B cell (primary cell): ENCODE results near the gene KPNA1. TPM values are rescaled to one million over a fixed set of nuclear protein-coding genes. Genes with fewer than 3 reads are reported as not detected.

Experiments used
- ATAC-seq: fragments of 200-7000 bp; cut with Tn5 transposase; one replicate; pipeline ENCODE4 v1.10.0; 2021; ENCODE audit warnings: low read depth, mild to moderate bottlenecking, moderate number of reproducible peaks, moderate library complexity
- CTCF ChIA-PET: fragments of 350-600 bp; sonication (Branson Sonifier 250); formaldehyde crosslinking; loops from one replicate; lab custom pipeline; 2021; ENCODE audit warnings: antibody characterized with exemption, inconsistent platforms; lab: Charles Lee
- POLR2A ChIA-PET: fragments of 350-600 bp; sonication (Branson Sonifier 250); formaldehyde crosslinking; loops from one replicate; lab custom pipeline; 2021; ENCODE audit warnings: antibody characterized with exemption; lab: Charles Lee
- DNase-seq: peaks from one replicate; pipeline ENCODE4 v3.0.0; 2013
- H2AFZ ChIP-seq: 2 replicates; pipeline ENCODE4 v1.6.1; 2012; ENCODE audit warnings: mild to moderate bottlenecking, low read depth, low read length; ENCODE audit not compliant: insufficient read depth, poor library complexity, severe bottlenecking
- H3K27ac ChIP-seq, 2 donors: 1 replicate in 1 of 2; 2 replicates in 1 of 2; pipeline ENCODE4 v1.5.1; 2012 to 2013; ENCODE audit warnings: low read length in 2 of 2, mild to moderate bottlenecking in 2 of 2, moderate library complexity in 1 of 2
- H3K27me3 ChIP-seq, 4 experiments: fragments of 200-600 bp in 1 of 4; sonication (generic) in 1 of 4; replicated peaks in 1 of 4; 1 replicate in 2 of 4; 2 replicates in 2 of 4; pipeline versions ENCODE4 v1.6.1 to v1.7.0; 2013 to 2016; ENCODE audit warnings: low read length in 3 of 4, mild to moderate bottlenecking in 2 of 4, mixed read lengths in 1 of 4, moderate library complexity in 1 of 4; ENCODE audit not compliant: insufficient read depth in 4 of 4, control insufficient read depth in 3 of 4; ENCODE audit errors: control extremely low read depth in 1 of 4
- H3K36me3 ChIP-seq, 2 experiments: replicated peaks in 1 of 2; 1 replicate in 1 of 2; 2 replicates in 1 of 2; pipeline versions ENCODE4 v1.6.1 to v1.7.1; 2013; ENCODE audit warnings: low read length in 1 of 2; ENCODE audit not compliant: insufficient read depth in 2 of 2, control insufficient read depth in 1 of 2; ENCODE audit errors: control extremely low read depth in 1 of 2, extremely low read depth in 1 of 2
- H3K4me1 ChIP-seq, 2 donors: fragments of 200-600 bp in 1 of 2; sonication (generic) in 1 of 2; 1 replicate in 1 of 2; 2 replicates in 1 of 2; pipeline versions ENCODE4 v1.5.1 to v1.6.1; 2013 to 2017; ENCODE audit warnings: low read length in 2 of 2; ENCODE audit not compliant: control insufficient read depth in 2 of 2, insufficient read depth in 2 of 2
- H3K4me2 ChIP-seq: replicated peaks from 2 replicates; pipeline ENCODE3; 2012; ENCODE audit warnings: mild to moderate bottlenecking, low read depth, low read length; ENCODE audit not compliant: poor library complexity, severe bottlenecking
- H3K4me3 ChIP-seq, 5 experiments: fragments of 200-600 bp in 1 of 5; sonication (generic) in 1 of 5; 1 replicate in 3 of 5; 2 replicates in 2 of 5; pipeline versions ENCODE4 v1.5.1 to v1.7.0; 2011 to 2016; ENCODE audit warnings: low read length in 4 of 5, mild to moderate bottlenecking in 4 of 5, low read depth in 2 of 5, control low read depth in 1 of 5, moderate library complexity in 1 of 5; ENCODE audit not compliant: insufficient read depth in 1 of 5; ENCODE audit errors: control extremely low read depth in 1 of 5, extremely low read depth in 1 of 5
- H3K79me2 ChIP-seq: fragments of 200-600 bp; sonication (generic); one replicate; pipeline ENCODE4 v1.6.0; 2016; ENCODE audit warnings: low read length; ENCODE audit not compliant: control insufficient read depth, insufficient read depth
- H3K9ac ChIP-seq: fragments of 200-600 bp; sonication (generic); 2 replicates; pipeline ENCODE4 v1.6.1; 2017; ENCODE audit warnings: mild to moderate bottlenecking, low read length, moderate library complexity
- H3K9me3 ChIP-seq, 3 donors: one replicate each; pipeline versions ENCODE4 v1.6.1 to v1.7.1; 2013; ENCODE audit warnings: low read length in 2 of 3; ENCODE audit not compliant: control insufficient read depth in 2 of 3, insufficient read depth in 1 of 3; ENCODE audit errors: control extremely low read depth in 1 of 3
- H4K20me1 ChIP-seq: 2 replicates; pipeline ENCODE4 v1.6.0; 2012; ENCODE audit warnings: mild to moderate bottlenecking, low read length; ENCODE audit not compliant: insufficient read depth, control insufficient read depth, poor library complexity, severe bottlenecking
- H3K27ac Mint-ChIP-seq: one replicate; pipeline ENCODE4 v1.8.0; 2021; ENCODE audit warnings: mixed read lengths
- H3K27me3 Mint-ChIP-seq: one replicate; pipeline ENCODE4 v1.8.0; 2021; ENCODE audit warnings: mixed read lengths
- H3K4me1 Mint-ChIP-seq: one replicate; pipeline ENCODE4 v1.8.0; 2021; ENCODE audit warnings: mixed read lengths
- H3K4me3 Mint-ChIP-seq: one replicate; pipeline ENCODE4 v1.8.0; 2021; ENCODE audit warnings: mixed read lengths
- H3K9me3 Mint-ChIP-seq: one replicate; pipeline ENCODE4 v1.8.0; 2022; ENCODE audit warnings: mixed read lengths; ENCODE audit not compliant: insufficient read depth
- EZH2 ChIP-seq: IDR thresholded peaks from 2 replicates; pipeline ENCODE4 v1.6.1; 2012; ENCODE audit warnings: borderline replicate concordance, low read depth, mild to moderate bottlenecking, moderate library complexity, low read length; ENCODE audit not compliant: insufficient read depth, poor library complexity, severe bottlenecking
- WGBS: methylation state at CpG from one replicate; pipeline ENCODE4 v1.1.5; 2013; ENCODE audit warnings: missing lambda C conversion rate; ENCODE audit not compliant: insufficient coverage; 5-methylcytosine and 5-hydroxymethylcytosine counted together
- intact Hi-C: fragments of 100-400 bp; cut with micrococcal nuclease; formaldehyde crosslinking; loops from one replicate; pipeline ENCODE4 v1.10.0; 2022
- polyA plus RNA-seq: library from polyadenylated mRNA; depleted of rRNA; stranded (reverse); fragments of >200 nt; gene quantifications from 2 replicates; pipeline ENCODE4 v1.2.3, GENCODE V29; 2012
- total RNA-seq, 2 donors: library from RNA; stranded (reverse); fragments of 120-200 nt in 1 of 2; gene quantifications; 1 replicate in 1 of 2; 2 replicates in 1 of 2; pipeline versions ENCODE4 v1.2.3 to v1.2.4, GENCODE V29; 2013 to 2022
- TF ChIP-seq, protein P1 (sequence below): fragments of 200-600 bp; IDR thresholded peaks from one replicate; pipeline ENCODE4 v1.8.0; 2022; ENCODE audit warnings: antibody characterized with exemption, mild to moderate bottlenecking

Gene KPNA1
- total and polyA plus RNA-seq, 2 donors (not counting 1 experiment from before 2014, with no cell fraction given), result 14.9 to 79.4 TPM

DNA sequence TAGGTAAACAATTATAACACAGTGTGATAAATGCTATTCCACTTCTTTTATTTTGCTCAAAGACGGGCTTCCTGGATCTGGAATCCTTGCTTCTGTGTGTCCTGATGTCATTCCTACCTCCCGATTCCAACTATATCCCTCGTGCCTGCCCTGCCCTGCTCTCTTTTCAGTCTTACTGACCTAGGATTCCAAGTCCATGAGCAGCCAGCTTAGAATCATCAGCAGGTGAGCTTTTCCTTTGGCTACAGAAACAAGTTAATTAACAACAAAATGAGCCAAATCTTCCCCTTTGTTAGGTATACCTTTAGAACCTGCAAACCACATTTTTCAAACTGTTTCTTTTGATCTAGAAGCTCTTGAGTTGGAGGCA lies 21.9 kb upstream of the KPNA1 start:
- Mint-ChIP-seq H3K4me1 (no peaks in the 10 kb centered on the region), H3K4me3 (no peak overlapping the region), H3K9me3 (no peaks in the 10 kb centered on the region), H3K27ac (no peak overlapping the region), H3K27me3 (no peaks in the 10 kb centered on the region)
- intact Hi-C loops, result no loop called here
- Histone ChIP-seq H3K79me2 (no peaks in the 10 kb centered on the region), H3K27me3 (no peaks in the 10 kb centered on the region), H3K9me3 (no peaks in the 10 kb centered on the region), H3K9ac (no peak overlapping the region), H3K4me1 (no peaks in the 10 kb centered on the region), H4K20me1 (no peaks in the 10 kb centered on the region), H3K36me3 (peaks cover 32 to 87% of the 10 kb centered on the region in 2 experiments), H3K4me2 (no peak overlapping the region), H2AFZ (no peak overlapping the region), H3K27ac (no peak overlapping the region), H3K4me3 (no peak overlapping the region)
- POLR2A ChIA-PET, result no interaction called here
- TF ChIP-seq EZH2, result no peak
- TF ChIP-seq, protein P1, sequence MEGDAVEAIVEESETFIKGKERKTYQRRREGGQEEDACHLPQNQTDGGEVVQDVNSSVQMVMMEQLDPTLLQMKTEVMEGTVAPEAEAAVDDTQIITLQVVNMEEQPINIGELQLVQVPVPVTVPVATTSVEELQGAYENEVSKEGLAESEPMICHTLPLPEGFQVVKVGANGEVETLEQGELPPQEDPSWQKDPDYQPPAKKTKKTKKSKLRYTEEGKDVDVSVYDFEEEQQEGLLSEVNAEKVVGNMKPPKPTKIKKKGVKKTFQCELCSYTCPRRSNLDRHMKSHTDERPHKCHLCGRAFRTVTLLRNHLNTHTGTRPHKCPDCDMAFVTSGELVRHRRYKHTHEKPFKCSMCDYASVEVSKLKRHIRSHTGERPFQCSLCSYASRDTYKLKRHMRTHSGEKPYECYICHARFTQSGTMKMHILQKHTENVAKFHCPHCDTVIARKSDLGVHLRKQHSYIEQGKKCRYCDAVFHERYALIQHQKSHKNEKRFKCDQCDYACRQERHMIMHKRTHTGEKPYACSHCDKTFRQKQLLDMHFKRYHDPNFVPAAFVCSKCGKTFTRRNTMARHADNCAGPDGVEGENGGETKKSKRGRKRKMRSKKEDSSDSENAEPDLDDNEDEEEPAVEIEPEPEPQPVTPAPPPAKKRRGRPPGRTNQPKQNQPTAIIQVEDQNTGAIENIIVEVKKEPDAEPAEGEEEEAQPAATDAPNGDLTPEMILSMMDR, result no peak
- ATAC-seq, result no peak
- WGBS, result 93% methylated on average over 3 of the region's 3 CpGs
- no peak for DNase-seq
- CTCF ChIA-PET, result no interaction called here

DNA sequence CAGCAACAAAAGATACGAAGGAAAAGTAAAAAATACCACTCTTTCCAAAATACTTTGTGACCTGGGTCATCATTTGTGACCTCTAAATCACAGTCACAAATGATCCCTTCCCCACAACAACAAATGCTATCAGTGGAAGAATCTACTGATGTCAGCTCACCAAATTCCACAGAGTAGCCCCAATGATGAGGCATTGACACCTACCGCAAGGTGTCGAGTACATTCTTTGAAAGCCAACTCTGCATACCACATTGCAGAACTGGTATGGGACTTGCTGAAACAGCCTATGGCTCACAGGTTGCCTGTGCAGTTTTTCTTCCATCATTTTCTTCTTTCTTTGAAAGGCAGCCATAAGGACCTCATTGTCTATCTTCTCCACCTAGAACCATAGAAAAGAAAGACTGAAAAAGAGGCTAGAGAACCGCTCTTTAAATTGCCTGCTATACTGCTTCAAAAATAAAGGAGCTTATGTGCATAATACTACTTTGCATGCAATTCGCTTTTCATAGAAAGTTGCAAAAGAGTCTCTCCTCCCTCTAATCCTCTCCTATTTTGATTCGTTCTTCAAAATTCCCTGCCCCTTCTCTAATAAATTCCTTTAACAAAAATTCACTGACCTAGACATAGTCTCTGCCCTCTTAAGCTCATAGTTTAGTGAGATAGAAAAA lies 21.4 kb upstream of the KPNA1 start:
- H3K27ac Mint-ChIP-seq, result no peak overlapping the region
- Histone ChIP-seq H3K4me3 (no peak overlapping the region), H3K9me3 (no peaks in the 10 kb centered on the region), H2AFZ (no peak overlapping the region), H3K4me1 (no peaks in the 10 kb centered on the region), H3K79me2 (no peaks in the 10 kb centered on the region), H3K27me3 (no peaks in the 10 kb centered on the region), H3K27ac (no peak overlapping the region), H3K9ac (no peak overlapping the region), H4K20me1 (no peaks in the 10 kb centered on the region), H3K36me3 (peaks cover 32 to 86% of the 10 kb centered on the region in 2 experiments), H3K4me2 (no peak overlapping the region)
- H3K27me3 Mint-ChIP-seq, result no peaks in the 10 kb centered on the region
- WGBS, result 100% methylated on average over 2 of the region's 6 CpGs
- TF ChIP-seq, protein P1, result no peak
- no peak for TF ChIP-seq EZH2
- no peak for DNase-seq
- H3K4me3 Mint-ChIP-seq, result no peak overlapping the region
- no peaks in the 10 kb centered on the region for H3K4me1 Mint-ChIP-seq
- ATAC-seq, result no peak
- intact Hi-C loops, result no loop called here
- CTCF ChIA-PET, result interaction anchor here (0.7 kb wide), 1 partner anchor 154 kb away, joined by 3 read pairs; no protein-coding TSS in a partner anchor
- POLR2A ChIA-PET, result no interaction called here
- H3K9me3 Mint-ChIP-seq, result no peaks in the 10 kb centered on the region
